HG02885 (cell line): ENCODE measurements around the gene RPL18A.
A peak's percentile ranks its signal among the peaks of the same experiment; 100 is the strongest.
"Not testable (repeated sequence)": the region's sequence is repeated elsewhere in the genome, so short reads cannot be mapped to it uniquely, and the experiment has no call there.

ENCODE experiments used
- ATAC-seq: cut with Tn5 transposase; IDR thresholded peaks from one replicate; pipeline ENCODE4 v1.9.1; 2021; ENCODE audit warnings: mild to moderate bottlenecking; ENCODE audit not compliant: unreplicated experiment, poor library complexity

RPL18A gene

DNA sequence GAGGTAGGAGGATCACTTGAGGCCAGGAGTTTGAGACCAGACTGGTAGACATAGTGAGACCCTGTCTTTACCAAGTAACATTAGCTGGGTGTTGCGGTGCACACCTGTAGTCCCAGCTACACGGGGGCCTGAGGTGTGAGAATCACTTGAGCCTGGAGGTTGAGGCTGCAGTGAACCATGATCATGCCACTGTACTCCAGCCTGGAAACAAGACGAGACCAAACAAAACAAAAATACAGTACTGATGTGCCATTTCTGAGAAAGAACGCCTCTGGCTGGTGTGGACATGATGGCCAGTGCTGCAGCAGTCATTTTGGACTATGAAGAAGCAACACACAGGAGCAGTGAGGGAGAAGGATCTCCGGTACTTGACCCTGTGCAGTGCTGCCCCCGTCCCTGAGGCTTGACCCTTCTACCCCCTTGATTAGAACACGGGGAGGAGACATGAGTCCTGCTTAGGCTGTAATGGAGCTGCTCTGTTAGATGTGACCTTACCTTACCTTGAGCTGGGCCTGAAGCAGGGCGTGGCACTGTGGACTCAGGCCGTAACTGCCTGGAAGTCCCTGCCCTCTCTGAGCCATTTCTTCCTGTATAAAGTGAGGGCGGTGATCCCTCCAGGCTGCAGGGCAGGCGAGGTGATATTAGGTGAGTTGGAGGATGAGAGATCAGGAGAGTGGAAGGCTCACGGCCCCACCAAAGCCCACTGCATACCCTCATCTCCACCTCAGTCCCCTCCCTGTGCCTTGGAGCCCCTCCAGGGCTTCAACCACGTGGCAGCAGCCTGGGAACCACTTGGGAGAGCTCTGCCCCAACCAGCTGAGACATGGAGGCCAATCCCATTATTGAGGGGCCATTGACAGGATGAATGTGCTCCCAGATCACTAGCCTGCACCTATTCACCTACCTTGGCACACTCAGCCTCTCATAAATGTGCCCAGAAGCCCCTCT lies 5.9 kb downstream of the RPL18A start:
- no peak for ATAC-seq

DNA sequence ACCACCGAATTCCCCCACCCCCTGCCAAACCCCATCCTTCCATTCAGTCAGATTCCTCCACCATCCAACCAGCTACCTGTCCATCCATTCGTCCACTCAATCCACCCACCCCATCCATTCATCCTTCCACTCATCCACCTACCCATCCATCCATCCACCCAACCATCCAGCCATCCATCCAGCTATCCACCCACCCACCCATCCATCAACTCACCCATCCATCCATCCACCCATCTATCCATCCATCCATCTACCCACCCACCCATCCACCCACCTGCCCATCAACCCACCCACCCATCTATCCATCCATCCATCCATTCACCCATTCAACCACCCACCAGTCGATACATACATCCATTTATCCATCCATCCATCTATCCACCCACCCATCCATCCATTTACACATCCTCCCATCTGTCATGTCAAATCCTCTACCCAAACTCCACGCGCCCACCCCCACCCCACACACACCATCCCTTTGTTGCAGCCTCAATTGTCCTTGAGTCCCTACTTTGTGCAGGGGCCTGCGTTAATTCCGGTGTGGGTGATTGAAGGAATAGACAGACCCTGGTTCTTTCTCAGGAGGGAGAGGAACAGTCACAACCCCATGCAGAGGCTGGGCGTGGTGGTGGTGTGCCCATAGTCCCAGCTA lies 6.7 kb downstream of the RPL18A start:
- no peak for ATAC-seq

DNA sequence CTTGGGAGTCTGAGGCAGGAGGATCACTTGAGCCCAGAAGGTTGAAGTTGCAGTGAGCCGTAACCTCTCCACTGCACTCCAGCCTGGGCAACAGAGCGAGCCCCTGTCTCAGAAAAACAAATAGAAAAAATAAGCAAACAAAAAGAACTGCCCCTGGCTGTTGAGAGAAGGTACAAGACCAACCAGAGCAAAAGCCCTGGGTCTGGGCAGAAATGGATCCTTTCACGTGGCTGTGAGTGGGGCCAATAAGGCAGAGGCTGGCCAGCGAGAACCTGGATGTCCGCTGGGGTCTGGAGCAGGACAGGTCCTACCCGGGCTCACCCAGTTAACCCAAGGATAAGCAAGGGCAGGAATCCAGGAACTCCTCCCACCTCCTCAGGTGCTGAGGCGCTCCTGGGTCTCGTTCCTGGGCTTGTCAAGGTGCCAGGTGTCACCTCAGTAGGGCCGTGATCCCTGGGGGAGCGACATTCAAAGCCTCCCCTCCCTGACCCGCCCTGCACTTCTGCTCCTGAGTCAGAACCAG lies 7.3 kb downstream of the RPL18A start:
- ATAC-seq: no peak

DNA sequence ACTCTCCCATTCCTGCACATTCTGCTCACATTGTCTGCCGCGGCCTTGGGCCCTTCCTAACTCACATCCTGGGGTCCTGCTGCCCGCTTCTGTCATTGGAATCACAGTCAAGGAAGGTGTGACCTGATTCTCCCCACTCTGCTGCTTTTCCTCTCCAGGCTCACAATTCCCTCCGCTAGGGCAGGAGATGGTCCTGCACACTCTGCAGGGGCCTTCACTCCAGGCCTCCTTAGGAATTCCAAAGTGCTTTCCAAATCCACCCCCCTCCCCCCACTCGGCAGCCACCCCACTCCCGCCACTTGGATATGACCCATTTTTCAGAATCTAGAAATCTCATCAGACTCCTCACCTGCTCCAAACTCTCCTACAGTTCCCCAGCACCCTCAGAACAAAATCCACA lies 9.0 kb downstream of the RPL18A start:
- ATAC-seq: no peak

DNA sequence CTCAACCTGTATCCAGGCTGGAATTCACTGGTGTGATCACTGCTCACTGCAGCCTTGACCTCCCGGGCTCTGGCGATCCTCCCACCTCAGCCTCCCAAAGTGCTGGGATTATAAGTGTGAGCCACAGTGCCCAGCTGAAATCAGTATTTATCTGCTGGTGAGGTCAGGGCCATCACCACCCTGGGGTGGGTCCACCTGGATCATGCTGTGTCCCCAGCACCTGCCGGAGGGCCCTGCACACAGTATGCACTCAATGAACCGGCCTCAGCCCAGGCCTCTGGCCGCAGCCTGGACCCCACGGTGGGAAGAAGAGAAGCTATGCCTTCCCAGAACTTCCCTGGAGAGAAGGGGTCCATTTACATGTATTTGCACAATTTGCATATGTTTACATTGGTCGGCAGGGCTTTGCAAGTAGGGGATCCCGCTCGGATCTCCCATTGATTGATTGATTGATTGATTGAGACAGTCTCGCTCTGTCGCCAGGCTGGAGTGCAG lies 9.5 kb downstream of the RPL18A start:
- ATAC-seq: no peak

DNA sequence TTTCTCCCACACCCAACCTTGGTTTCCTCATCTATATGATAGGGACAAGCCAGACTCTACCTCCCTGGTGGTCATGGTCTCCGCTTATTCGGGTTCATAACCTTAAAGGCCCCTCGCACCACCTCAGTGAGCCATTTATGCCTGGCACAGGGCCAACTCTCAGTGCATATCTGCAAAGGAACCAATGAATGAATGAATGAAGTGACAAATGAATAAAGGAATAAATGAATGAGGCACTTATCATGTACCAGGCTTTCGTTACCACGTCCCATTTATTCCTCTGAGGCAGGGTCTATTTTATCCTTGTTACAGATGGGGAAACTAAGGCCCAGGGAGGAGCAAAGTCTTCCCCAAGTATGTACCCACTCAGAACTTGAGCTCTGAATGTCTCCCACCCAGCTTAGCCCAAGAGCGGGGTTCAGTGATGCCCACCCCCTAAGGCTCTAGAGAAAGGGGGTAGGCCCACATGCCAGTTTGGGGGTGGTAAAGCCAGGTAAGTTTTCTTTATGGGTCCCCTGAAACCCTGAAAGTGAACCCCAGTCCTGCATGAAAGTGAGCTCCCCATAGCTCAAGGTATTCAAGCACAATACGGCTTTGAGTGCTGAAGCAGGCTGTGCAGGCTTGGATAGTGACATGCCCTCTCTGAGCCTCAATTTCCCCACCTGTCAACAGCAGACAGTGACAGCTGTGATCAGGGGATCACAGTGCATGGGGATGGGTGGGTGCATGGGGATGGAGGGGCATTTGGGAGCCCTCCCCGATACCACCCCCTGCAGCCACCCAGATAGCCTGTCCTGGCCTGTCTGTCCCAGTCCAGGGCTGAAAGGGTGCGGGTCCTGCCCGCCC lies 11.5 kb downstream of the RPL18A start:
- no peak for ATAC-seq

DNA sequence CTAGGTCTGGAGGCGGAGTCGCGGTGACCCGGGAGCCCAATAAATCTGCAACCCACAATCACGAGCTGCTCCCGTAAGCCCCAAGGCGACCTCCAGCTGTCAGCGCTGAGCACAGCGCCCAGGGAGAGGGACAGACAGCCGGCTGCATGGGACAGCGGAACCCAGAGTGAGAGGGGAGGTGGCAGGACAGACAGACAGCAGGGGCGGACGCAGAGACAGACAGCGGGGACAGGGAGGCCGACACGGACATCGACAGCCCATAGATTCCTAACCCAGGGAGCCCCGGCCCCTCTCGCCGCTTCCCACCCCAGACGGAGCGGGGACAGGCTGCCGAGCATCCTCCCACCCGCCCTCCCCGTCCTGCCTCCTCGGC lies 12.2 kb downstream of the RPL18A start, which contains the start of gene SLC5A5:
Gene SLC5A5, plus strand, starts transcription at position 68 of the 373 bp plus-strand sequence. CDS start 375 bp downstream, outside the sequence.
- ATAC-seq: no peak

DNA sequence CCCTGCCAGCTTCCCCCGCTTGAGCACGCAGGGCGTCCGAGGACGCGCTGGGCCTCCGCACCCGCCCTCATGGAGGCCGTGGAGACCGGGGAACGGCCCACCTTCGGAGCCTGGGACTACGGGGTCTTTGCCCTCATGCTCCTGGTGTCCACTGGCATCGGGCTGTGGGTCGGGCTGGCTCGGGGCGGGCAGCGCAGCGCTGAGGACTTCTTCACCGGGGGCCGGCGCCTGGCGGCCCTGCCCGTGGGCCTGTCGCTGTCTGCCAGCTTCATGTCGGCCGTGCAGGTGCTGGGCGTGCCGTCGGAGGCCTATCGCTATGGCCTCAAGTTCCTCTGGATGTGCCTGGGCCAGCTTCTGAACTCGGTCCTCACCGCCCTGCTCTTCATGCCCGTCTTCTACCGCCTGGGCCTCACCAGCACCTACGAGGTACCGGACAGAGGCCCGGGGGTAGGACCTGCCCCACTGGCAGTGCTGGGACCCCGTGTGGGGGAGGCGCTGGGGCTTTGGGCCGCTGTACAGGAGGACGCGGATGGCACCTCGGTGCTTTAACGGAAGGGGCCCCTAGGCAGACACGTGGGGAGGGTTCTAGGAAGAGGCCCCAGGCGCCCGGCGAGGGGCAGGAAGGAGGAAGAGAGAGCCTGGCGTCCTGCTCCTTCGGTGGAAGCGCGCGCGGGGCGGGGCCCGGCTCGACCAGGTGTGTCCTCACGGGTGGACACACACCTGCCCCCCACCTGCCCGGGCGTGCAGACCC lies 12.7 kb downstream of the RPL18A start:
- ATAC-seq: no peak

DNA sequence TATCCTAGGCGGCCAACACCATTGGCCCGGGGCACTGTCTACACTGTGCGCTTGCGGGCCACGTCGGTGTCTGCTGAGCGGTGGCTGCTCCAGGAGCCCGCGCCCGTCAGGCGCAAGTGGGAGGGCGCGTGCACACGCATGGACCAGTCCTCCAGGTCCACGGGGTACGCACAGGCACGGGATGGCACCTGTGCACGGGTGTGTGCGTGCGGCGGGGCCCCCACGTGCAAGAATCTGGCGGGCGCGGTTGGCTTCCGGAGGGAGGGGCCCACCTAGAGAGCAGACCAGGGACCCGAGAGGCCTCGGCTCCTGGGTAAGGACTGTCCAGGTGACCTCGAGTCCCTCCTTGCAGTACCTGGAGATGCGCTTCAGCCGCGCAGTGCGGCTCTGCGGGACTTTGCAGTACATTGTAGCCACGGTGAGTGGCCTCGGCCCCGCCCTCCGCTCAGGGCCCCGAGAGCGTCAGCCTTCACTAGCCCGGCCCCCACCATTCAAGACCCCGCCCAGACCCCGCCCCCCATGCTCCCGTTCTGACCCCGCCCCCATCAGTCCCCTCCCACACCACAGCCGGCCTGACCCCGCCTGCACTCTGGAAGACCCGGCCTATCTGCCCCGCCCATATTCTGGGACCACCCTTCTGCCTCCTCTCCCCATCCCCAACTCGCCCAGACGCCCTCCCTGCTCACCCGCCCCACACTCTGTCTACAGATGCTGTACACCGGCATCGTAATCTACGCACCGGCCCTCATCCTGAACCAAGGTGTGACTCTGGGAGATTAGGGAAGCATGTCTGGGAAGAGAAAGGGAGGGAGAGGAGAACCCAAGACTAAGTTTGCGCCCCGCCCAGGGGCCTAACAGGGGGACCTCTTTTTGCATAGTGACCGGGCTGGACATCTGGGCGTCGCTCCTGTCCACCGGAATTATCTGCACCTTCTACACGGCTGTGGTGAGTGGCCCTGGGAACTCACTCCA lies 14.4 kb downstream of the RPL18A start:
- ATAC-seq: peak; percentile 40

DNA sequence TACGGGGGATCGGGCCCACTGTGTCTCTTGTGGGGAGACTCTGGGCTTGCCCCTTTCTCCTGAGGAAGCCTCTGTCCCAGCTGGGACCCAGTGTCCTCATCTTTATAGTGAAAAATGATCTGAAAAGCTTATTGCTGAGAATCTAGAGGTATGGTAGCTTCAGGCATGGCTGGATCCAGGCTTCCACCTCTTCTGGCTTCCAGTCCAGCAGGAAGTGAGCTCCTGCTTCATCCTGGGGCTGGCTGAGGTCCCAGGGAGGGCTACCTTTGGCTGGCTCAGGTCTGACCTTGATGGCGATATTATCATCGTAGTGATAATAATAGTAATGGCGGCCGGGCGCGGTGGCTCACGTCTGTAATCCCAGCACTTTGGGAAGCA lies 15.0 kb downstream of the RPL18A start:
- no peak for ATAC-seq

DNA sequence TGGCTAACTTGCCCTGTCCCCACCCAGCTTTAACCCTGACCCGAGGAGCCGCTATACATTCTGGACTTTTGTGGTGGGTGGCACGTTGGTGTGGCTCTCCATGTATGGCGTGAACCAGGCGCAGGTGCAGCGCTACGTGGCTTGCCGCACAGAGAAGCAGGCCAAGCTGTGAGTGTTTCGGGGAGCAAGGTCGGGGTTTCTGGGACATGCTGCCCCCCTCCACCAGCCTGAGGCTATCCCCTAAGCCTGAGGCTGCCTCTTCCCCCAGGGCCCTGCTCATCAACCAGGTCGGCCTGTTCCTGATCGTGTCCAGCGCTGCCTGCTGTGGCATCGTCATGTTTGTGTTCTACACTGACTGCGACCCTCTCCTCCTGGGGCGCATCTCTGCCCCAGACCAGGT lies 18.0 kb downstream of the RPL18A start:
- no peak for ATAC-seq

DNA sequence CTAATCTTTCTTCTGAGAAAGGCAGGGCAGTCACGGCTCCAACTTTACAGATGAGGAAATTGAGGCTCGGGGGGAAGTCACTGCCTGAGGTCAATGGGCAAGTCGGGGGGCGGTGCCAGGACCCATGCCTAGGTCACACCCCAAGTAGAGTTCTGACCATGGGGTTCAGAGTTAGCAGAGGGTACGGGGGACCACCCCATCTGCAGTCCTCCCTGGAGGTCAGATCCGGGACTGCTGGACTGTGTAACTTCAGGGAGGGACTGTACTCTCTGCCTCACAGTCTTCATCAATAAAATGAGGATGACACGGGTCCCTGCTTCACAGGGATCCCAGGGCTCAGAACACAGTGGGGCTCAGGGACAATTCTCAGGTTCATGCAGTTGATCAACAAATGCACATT lies 19.8 kb downstream of the RPL18A start:
- no peak for ATAC-seq

DNA sequence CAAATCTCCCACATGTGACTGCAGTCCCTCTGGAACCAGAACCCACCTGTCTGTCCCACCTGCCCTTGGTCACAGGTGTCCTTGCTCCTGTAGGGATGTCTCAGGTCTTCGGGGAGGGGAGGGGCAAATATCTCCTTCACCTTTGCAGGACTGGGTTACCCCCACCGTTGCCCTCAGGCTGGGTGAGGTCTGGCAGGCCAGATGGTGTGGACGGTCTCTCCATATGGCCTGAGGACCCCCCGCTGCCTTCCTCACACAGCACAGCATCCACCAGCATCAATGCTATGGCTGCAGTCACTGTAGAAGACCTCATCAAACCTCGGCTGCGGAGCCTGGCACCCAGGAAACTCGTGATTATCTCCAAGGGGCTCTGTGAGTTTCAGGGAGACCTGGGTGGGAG lies 22.0 kb downstream of the RPL18A start:
- ATAC-seq: no peak

DNA sequence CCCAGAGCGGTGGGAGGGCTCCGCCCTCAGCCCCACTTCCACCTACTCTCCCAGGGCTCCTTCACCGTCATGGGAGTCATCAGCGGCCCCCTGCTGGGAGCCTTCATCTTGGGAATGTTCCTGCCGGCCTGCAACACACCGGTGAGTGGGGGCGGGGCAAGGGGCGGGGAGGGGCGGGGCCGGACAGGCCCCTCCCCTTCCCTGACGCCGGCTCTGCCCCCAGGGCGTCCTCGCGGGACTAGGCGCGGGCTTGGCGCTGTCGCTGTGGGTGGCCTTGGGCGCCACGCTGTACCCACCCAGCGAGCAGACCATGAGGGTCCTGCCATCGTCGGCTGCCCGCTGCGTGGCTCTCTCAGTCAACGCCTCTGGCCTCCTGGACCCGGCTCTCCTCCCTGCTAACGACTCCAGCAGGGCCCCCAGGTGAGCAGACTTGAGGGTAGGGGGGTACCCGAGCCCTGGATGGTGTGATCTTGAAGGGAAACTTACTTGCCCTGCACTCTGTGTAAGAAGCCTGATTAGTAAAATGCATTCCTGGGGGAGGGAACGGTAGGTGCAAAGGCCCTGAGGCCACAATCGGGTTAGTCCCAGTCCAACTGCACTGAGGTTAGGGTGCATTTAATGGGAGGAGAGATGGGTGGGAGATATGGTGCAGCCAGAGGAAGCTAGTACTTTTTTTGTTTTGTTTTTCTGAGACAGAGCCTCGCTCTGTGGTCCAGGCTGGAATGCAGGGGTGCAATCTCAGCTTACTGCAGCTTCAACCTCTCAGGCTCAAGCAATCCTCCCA lies 24.1 kb downstream of the RPL18A start:
- ATAC-seq: no peak

DNA sequence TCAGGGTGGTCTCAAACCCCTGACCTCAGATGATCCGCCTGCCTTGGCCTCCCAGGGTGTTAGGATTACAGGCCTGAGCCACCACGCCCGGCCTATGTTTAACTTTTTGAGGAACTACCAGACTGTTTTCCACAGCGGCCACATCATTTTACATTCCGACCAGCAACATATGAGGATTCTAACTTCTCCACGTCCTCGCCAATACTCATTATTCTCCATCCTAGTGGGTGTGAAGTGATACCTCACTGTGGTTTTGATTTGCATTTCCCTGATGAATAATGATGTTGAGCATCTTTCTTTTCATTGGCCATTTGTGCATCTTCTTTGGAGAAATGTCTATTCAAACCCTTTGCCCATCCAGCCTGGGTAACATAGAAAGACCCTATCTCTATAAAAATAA lies 26.8 kb downstream of the RPL18A start:
- no peak for ATAC-seq

DNA sequence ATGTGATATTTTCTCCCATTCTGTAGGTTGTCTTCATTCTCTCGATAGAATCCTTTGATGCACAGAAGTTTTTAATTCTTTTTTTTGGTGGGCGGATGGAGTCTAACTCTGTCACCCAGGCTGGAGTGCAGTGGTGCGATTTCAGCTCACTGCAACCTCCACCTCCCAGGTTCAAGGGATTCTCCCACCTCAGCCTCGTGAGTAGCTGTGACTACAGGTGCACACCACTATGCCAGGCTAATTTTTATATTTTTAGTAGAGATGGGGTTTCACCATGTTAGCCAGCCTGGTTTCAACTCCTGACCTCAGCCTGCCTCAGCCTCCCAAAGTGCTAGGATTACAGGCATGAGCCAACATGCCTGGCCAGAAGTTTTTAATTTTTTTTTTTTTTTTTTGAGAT lies 27.5 kb downstream of the RPL18A start:
- ATAC-seq: not testable (repeated sequence)

DNA sequence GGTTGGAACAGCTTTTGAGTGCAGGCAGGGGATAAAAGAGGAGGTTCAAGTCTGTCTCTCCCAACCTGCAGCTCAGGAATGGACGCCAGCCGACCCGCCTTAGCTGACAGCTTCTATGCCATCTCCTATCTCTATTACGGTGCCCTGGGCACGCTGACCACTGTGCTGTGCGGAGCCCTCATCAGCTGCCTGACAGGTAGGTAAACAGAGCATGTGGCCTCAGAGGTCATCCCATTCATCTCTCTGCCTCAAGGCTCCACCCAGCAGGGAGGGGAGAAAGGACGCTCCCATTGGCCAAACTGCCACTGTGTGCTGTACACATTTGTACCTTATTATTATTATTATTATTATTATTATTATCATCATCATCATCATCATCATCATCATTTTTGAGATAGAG lies 28.6 kb downstream of the RPL18A start:
- no peak for ATAC-seq
